ENCODE measurements around the gene NDUFV2.

NDUFV2 gene

DNA sequence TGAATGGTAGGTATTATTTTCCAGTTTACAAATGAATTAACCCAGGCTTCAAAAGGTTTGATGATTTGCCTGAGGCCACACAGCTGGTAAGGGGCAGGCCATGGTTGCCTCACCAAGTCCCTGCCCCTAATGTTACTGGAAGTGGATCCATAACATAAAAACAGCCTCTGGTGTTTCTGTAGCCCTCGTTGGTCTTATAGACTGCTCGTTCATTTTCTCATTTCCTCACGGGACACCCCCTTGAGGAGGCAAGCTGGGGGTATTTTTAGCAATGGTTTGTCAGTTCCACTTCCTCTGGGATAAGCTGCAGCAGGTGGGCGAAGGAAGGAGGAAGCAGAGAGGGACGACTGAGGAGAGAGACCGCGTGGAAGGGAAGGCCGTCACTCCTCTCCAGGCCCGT lies 32.9 kb upstream of the NDUFV2 start:
- Histone ChIP-seq H3K4me1 (no peaks in the 10 kb centered on the region), H3K4me3 (ENCODE audit: low read depth, low read length) (no peak overlapping the region), H3K9me3 (no peaks in the 10 kb centered on the region), H3K27me3 (no peaks in the 10 kb centered on the region), H3K36me3 (no peaks in the 10 kb centered on the region)
- DNase-seq = no peak
- no peak for TF ChIP-seq CTCF (IDR thresholded peaks at IDR 0.05; ENCODE audit: low read depth, low read length)

GRCh38 chr18:9070212-9070611 lies 32.3 kb upstream of the NDUFV2 start:
- Histone ChIP-seq H3K27me3 (no peaks in the 10 kb centered on the region), H3K36me3 (no peaks in the 10 kb centered on the region), H3K9me3 (no peaks in the 10 kb centered on the region), H3K4me3 (ENCODE audit: low read depth, low read length) (no peak overlapping the region), H3K4me1 (no peaks in the 10 kb centered on the region)
- TF ChIP-seq CTCF (IDR thresholded peaks at IDR 0.05; ENCODE audit: low read depth, low read length) = no peak
- no peak for DNase-seq

GRCh38 chr18:9079818-9080528 lies 22.5 kb upstream of the NDUFV2 start:
- no peak for TF ChIP-seq CTCF (IDR thresholded peaks at IDR 0.05; ENCODE audit: low read depth, low read length)
- no peaks in the 10 kb centered on the region for H3K4me1 ChIP-seq
- H3K27me3 ChIP-seq = no peaks in the 10 kb centered on the region
- no peak overlapping the region for H3K4me3 ChIP-seq (ENCODE audit: low read depth, low read length)
- no peaks in the 10 kb centered on the region for H3K36me3 ChIP-seq
- no peak for DNase-seq
- no peaks in the 10 kb centered on the region for H3K9me3 ChIP-seq

- Histone ChIP-seq H3K4me3 (ENCODE audit: low read depth, low read length) (no peak overlapping the region), H3K36me3 (no peaks in the 10 kb centered on the region), H3K27me3 (no peaks in the 10 kb centered on the region), H3K4me1 (no peaks in the 10 kb centered on the region), H3K9me3 (no peaks in the 10 kb centered on the region)
- no peak for DNase-seq
- TF ChIP-seq CTCF (IDR thresholded peaks at IDR 0.05; ENCODE audit: low read depth, low read length) = no peak
These were observed 20.6 kb upstream of the NDUFV2 start for GRCh38 chr18:9081940-9082339.

DNA sequence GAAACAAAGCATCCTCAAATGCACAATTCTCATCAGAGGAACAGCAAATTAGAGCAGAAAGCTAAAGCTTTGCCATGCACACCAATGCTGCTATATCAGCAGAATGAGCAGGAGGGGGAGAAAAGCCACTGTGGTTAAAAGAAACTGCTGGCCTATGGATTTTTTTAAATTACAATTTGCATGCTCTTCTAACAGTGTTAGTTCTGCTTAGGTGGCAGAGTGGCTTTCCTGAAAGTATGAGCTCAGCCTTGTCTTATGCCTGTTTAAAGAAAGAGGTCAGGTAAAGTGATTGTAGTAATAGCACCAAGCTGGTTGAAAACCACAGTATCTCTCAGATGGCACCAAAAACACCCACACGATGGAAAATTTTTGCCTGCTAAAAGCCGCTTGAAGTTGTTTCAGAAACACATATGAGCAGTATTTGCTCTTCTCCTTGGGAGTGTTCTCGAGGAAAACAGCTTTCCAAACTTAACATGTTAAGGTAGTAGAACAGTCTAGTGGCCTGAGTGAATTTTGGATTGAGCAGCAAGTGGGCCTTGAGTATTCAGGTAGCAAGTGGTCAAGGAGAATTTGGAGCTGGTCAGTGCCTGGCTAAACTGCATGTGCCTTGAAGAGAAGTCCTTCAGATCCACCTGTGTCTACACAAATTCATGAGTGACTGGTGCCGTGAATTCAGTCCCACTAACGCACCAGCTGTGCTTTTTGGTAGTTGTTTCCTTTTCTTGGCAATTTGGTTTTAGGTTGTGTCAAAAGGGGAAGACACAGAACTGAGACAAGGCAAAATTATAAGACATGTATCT lies 19.6 kb upstream of the NDUFV2 start:
- no peak for DNase-seq
- no peak overlapping the region for H3K4me3 ChIP-seq (ENCODE audit: low read depth, low read length)
- no peaks in the 10 kb centered on the region for H3K9me3 ChIP-seq
- H3K27me3 ChIP-seq = no peaks in the 10 kb centered on the region
- H3K36me3 ChIP-seq = no peaks in the 10 kb centered on the region
- H3K4me1 ChIP-seq = no peaks in the 10 kb centered on the region
- TF ChIP-seq CTCF (IDR thresholded peaks at IDR 0.05; ENCODE audit: low read depth, low read length) = no peak

DNA sequence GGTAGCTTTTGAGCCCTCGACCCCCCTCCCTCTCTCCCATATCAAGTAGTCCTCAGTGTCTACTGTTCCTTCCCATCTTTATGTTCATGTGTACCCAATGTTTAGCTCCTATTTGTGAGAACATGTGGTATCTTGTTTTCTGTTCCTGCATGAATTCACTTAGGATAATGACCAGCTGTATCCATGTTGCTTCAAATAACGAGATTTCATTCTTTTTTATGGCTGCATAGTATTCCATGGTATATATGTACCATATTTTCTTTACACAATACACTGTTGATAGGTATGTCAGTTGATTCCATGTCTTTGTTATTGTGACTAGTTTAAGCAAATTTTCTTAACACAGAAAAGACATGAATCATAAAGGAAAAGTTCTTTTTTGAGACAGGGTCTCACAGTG lies 16.5 kb upstream of the NDUFV2 start:
- no peak for DNase-seq
- no peaks in the 10 kb centered on the region for H3K9me3 ChIP-seq
- H3K27me3 ChIP-seq = no peaks in the 10 kb centered on the region
- no peaks in the 10 kb centered on the region for H3K4me1 ChIP-seq
- TF ChIP-seq CTCF (IDR thresholded peaks at IDR 0.05; ENCODE audit: low read depth, low read length) = no peak
- H3K4me3 ChIP-seq (ENCODE audit: low read depth, low read length) = no peak overlapping the region
- no peaks in the 10 kb centered on the region for H3K36me3 ChIP-seq
